Neural crest cell (in vitro differentiated cells): ENCODE data around the gene CTU1. TPM values are rescaled to one million over a fixed set of nuclear protein-coding genes. Genes with fewer than 3 reads are reported as not detected.

ENCODE experiments used
- DNase-seq: peaks from one replicate; pipeline ENCODE4 v3.0.0; 2021; ENCODE audit warnings: low read depth, mixed read lengths, low spot score
- H3K27ac Mint-ChIP-seq: one replicate; pipeline ENCODE4 v1.8.0; 2021; ENCODE audit warnings: mild to moderate bottlenecking, mixed read lengths; ENCODE audit not compliant: unreplicated experiment
- H3K27me3 Mint-ChIP-seq: 2 replicates; pipeline ENCODE4 v1.8.0; 2021; ENCODE audit warnings: low read depth, mild to moderate bottlenecking, mixed read lengths
- H3K36me3 Mint-ChIP-seq: 2 replicates; pipeline ENCODE4 v1.8.0; 2021; ENCODE audit warnings: low read depth, mild to moderate bottlenecking, mixed read lengths
- H3K4me1 Mint-ChIP-seq: 2 replicates; pipeline ENCODE4 v1.8.0; 2021; ENCODE audit warnings: mixed read lengths
- H3K4me3 Mint-ChIP-seq: one replicate; pipeline ENCODE4 v1.8.0; 2021; ENCODE audit warnings: mild to moderate bottlenecking, mixed read lengths
- H3K9me3 Mint-ChIP-seq: 2 replicates; pipeline ENCODE4 v1.8.0; 2021; ENCODE audit warnings: mixed read lengths
- CTCF ChIP-seq: fragments of 200-600 bp; sonication (generic); conservative IDR thresholded peaks from 2 replicates; pipeline ENCODE4 v1.5.0; 2021; ENCODE audit warnings: antibody characterized with exemption, mild to moderate bottlenecking
- total RNA-seq: library from RNA; stranded (reverse); gene quantifications from 2 replicates; pipeline ENCODE4 v1.2.1, GENCODE V29; 2021

CTU1 gene
- total RNA-seq, 1 donor from 2014 or later: 8.4 TPM

GRCh38 chr19:51114087-51114729, 6.0 kb upstream of the CTU1 start:
- no peak for TF ChIP-seq CTCF
- H3K4me1 Mint-ChIP-seq: no peaks in the 10 kb centered on the region
- no peak for DNase-seq
- no peaks in the 10 kb centered on the region for H3K9me3 Mint-ChIP-seq
- H3K4me3 Mint-ChIP-seq: no peak overlapping the region
- H3K27me3 Mint-ChIP-seq: peaks cover 45% of the 10 kb centered on the region
- no peaks in the 10 kb centered on the region for H3K36me3 Mint-ChIP-seq
- no peak overlapping the region for H3K27ac Mint-ChIP-seq

DNA sequence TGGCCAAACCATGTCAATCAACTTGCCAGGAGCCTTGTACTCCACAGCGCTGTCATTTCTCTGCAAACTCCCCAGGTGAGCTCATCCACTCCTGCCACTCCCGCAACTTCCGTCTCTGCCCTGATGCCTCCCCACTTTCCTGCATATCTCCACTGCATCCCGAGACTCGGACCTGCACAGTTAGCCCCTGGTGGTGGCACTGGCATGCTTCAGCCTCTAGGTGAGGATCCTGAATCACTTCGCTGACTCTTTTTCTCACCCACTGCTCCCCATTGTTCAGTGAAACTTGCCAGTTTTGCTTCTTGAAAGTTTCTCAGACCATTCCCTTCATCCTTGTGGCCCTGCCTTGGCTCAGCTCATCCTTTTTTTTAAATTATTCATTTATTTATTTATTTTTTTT, 3.4 kb upstream of the CTU1 start:
- Mint-ChIP-seq H3K27me3 (peaks cover 28% of the 10 kb centered on the region), H3K9me3 (no peaks in the 10 kb centered on the region), H3K27ac (no peak overlapping the region), H3K4me1 (peaks cover 16% of the 10 kb centered on the region), H3K4me3 (no peak overlapping the region), H3K36me3 (no peaks in the 10 kb centered on the region)
- peak; percentile 37 for TF ChIP-seq CTCF
- no peak for DNase-seq

GRCh38 chr19:51110666-51110971, 2.4 kb upstream of the CTU1 start:
- Mint-ChIP-seq H3K36me3 (no peaks in the 10 kb centered on the region), H3K4me3 (no peak overlapping the region), H3K9me3 (no peaks in the 10 kb centered on the region), H3K27ac (no peak overlapping the region), H3K27me3 (peaks cover 18% of the 10 kb centered on the region), H3K4me1 (peaks cover 16% of the 10 kb centered on the region)
- no peak for TF ChIP-seq CTCF
- DNase-seq: no peak

- H3K27ac Mint-ChIP-seq: peak overlapping the region; percentile 95
- peaks cover 10% of the 10 kb centered on the region for H3K27me3 Mint-ChIP-seq
- TF ChIP-seq CTCF: no peak
- no peaks in the 10 kb centered on the region for H3K9me3 Mint-ChIP-seq
- no peaks in the 10 kb centered on the region for H3K36me3 Mint-ChIP-seq
- H3K4me3 Mint-ChIP-seq: peak overlapping the region; percentile 95
- peaks cover 16% of the 10 kb centered on the region for H3K4me1 Mint-ChIP-seq
- DNase-seq: no peak
Observed at GRCh38 chr19:51108805-51109146, 567 bp upstream of the CTU1 start.

DNA sequence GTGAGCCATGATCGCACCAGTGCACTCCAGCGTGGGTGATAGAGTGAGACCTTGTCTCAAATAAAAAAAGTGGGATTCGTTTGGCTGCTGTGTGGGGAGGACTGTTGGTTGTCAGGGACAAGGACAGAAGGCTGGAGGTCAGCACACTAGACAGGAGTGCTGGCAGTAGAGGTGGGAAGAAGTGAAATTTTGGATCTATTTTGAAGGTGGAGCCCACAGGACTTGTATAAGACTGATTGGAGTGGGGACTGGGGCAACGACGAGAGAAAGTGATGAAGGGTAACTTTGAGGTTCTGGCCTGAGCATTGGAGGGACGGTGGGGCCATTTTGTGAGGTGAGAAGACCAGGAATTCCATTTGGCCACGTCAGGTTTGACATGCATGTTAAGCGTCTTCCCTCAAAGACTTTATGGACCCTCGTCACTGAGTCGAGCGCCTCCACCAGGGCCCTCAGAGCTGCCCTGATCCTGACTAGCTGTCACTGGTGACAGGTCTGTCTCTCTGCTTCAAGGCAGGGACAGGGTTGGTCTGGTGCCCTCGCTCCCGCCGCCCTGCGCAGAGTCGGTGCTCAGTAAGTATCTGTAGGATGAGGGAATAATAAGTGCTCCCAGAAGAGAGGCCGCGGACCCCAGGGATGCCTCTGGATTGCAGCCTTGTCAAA, 673 bp downstream of the CTU1 start:
- Mint-ChIP-seq H3K4me1 (peaks cover 16% of the 10 kb centered on the region), H3K9me3 (no peaks in the 10 kb centered on the region), H3K27me3 (peaks cover 10% of the 10 kb centered on the region), H3K4me3 (peak overlapping the region; percentile 95), H3K36me3 (no peaks in the 10 kb centered on the region), H3K27ac (peak overlapping the region; percentile 98)
- TF ChIP-seq CTCF: peak; percentile 0
- DNase-seq: no peak
